Measurements from ENCODE around the gene CCT8. TPM values are rescaled to one million over a fixed set of nuclear protein-coding genes. Genes with fewer than 3 reads are reported as not detected.

The CCT8 gene
- total RNA-seq, 1 donor from 2014 or later = 186 TPM

GRCh38 chr21:29096218-29097015 lies 23.0 kb upstream of the CCT8 start:
- H3K36me3 Mint-ChIP-seq (ENCODE audit: unreplicated experiment) = no peaks in the 10 kb centered on the region
- no peak for DNase-seq
- TF ChIP-seq CTCF (IDR thresholded peaks at IDR 0.05; ENCODE audit: partially characterized antibody, unreplicated experiment) = no peak
- H3K27me3 Mint-ChIP-seq (ENCODE audit: unreplicated experiment) = peaks cover 4% of the 10 kb centered on the region
- H3K4me1 Mint-ChIP-seq (ENCODE audit: low read depth, unreplicated experiment) = peaks cover 5% of the 10 kb centered on the region
- H3K27ac Mint-ChIP-seq (ENCODE audit: unreplicated experiment) = no peak overlapping the region
- H3K9me3 Mint-ChIP-seq (ENCODE audit: unreplicated experiment) = peaks cover 2% of the 10 kb centered on the region
- no peak overlapping the region for H3K4me3 Mint-ChIP-seq (ENCODE audit: unreplicated experiment)

GRCh38 chr21:29092102-29092959 lies 18.9 kb upstream of the CCT8 start:
- Mint-ChIP-seq H3K9me3 (ENCODE audit: unreplicated experiment) (peaks cover 2% of the 10 kb centered on the region), H3K4me3 (ENCODE audit: unreplicated experiment) (no peak overlapping the region), H3K36me3 (ENCODE audit: unreplicated experiment) (no peaks in the 10 kb centered on the region), H3K27me3 (ENCODE audit: unreplicated experiment) (peaks cover 4% of the 10 kb centered on the region), H3K27ac (ENCODE audit: unreplicated experiment) (no peak overlapping the region), H3K4me1 (ENCODE audit: low read depth, unreplicated experiment) (peaks cover 5% of the 10 kb centered on the region)
- no peak for TF ChIP-seq CTCF (IDR thresholded peaks at IDR 0.05; ENCODE audit: partially characterized antibody, unreplicated experiment)
- no peak for DNase-seq

GRCh38 chr21:29091033-29091432 lies 17.6 kb upstream of the CCT8 start:
- TF ChIP-seq CTCF (IDR thresholded peaks at IDR 0.05; ENCODE audit: partially characterized antibody, unreplicated experiment) = no peak
- Mint-ChIP-seq H3K27me3 (ENCODE audit: unreplicated experiment) (peaks cover 4% of the 10 kb centered on the region), H3K9me3 (ENCODE audit: unreplicated experiment) (peaks cover 2% of the 10 kb centered on the region), H3K4me1 (ENCODE audit: low read depth, unreplicated experiment) (peaks cover 5% of the 10 kb centered on the region), H3K36me3 (ENCODE audit: unreplicated experiment) (no peaks in the 10 kb centered on the region), H3K27ac (ENCODE audit: unreplicated experiment) (no peak overlapping the region), H3K4me3 (ENCODE audit: unreplicated experiment) (no peak overlapping the region)
- DNase-seq = no peak

- no peaks in the 10 kb centered on the region for H3K9me3 Mint-ChIP-seq (ENCODE audit: unreplicated experiment)
- TF ChIP-seq CTCF (IDR thresholded peaks at IDR 0.05; ENCODE audit: partially characterized antibody, unreplicated experiment) = no peak
- no peak overlapping the region for H3K4me3 Mint-ChIP-seq (ENCODE audit: unreplicated experiment)
- no peak overlapping the region for H3K27ac Mint-ChIP-seq (ENCODE audit: unreplicated experiment)
- no peaks in the 10 kb centered on the region for H3K27me3 Mint-ChIP-seq (ENCODE audit: unreplicated experiment)
- no peak for DNase-seq
- H3K36me3 Mint-ChIP-seq (ENCODE audit: unreplicated experiment) = no peaks in the 10 kb centered on the region
- H3K4me1 Mint-ChIP-seq (ENCODE audit: low read depth, unreplicated experiment) = peaks cover 3% of the 10 kb centered on the region
These were observed 11.8 kb upstream of the CCT8 start for GRCh38 chr21:29085106-29085752.

Data from glutamatergic neuron (in vitro differentiated cells).